H9 (cell line): Measurements from ENCODE around the gene CD300A. TPM values are rescaled to one million over a fixed set of nuclear protein-coding genes. Genes with fewer than 3 reads are reported as not detected.

Source experiments
- DNase-seq: peaks from one replicate; pipeline ENCODE4 v3.0.0-alpha.2; 2017
- H2AFZ ChIP-seq: one replicate; pipeline ENCODE4 v1.6.1; 2013; ENCODE audit warnings: mild to moderate bottlenecking, low read length, control low read depth, moderate library complexity
- H2AK5ac ChIP-seq: 2 replicates; pipeline ENCODE4 v1.6.1; 2013; ENCODE audit warnings: low read length, control low read depth, mixed read lengths; ENCODE audit not compliant: insufficient read length
- H2BK120ac ChIP-seq: one replicate; pipeline ENCODE4 v1.6.1; 2013; ENCODE audit warnings: low read depth, mild to moderate bottlenecking, low read length, control low read depth, inconsistent platforms; ENCODE audit not compliant: poor library complexity, severe bottlenecking
- H2BK12ac ChIP-seq: 2 replicates; pipeline ENCODE4 v1.6.1; 2013; ENCODE audit warnings: low read length, control low read depth, mixed read lengths, low read depth; ENCODE audit not compliant: insufficient read length
- H2BK15ac ChIP-seq: 2 replicates; pipeline ENCODE4 v1.6.1; 2013; ENCODE audit warnings: low read depth, low read length, control low read depth
- H2BK20ac ChIP-seq: one replicate; pipeline ENCODE4 v1.6.1; 2013; ENCODE audit warnings: low read depth, mild to moderate bottlenecking, low read length, control low read depth, inconsistent platforms; ENCODE audit not compliant: poor library complexity, severe bottlenecking
- H2BK5ac ChIP-seq: 2 replicates; pipeline ENCODE4 v1.6.1; 2013; ENCODE audit warnings: low read length, control low read depth, mixed read lengths; ENCODE audit not compliant: insufficient read length
- H3K14ac ChIP-seq: 2 replicates; pipeline ENCODE4 v1.6.1; 2013; ENCODE audit warnings: low read length, control low read depth; ENCODE audit not compliant: insufficient read depth
- H3K18ac ChIP-seq: 2 replicates; pipeline ENCODE4 v1.6.1; 2013; ENCODE audit warnings: low read depth, mild to moderate bottlenecking, mixed read lengths, low read length, control low read depth; ENCODE audit not compliant: insufficient read length
- H3K23ac ChIP-seq: 2 replicates; pipeline ENCODE4 v1.6.1; 2013; ENCODE audit warnings: low read length, control low read depth, mixed read lengths, low read depth; ENCODE audit not compliant: insufficient read length
- H3K23me2 ChIP-seq: 2 replicates; pipeline ENCODE4 v1.6.1; 2013; ENCODE audit warnings: low read depth, mild to moderate bottlenecking, mixed read lengths, low read length, control low read depth; ENCODE audit not compliant: insufficient read length, poor library complexity, severe bottlenecking
- H3K27ac ChIP-seq: 2 replicates; pipeline ENCODE4 v1.5.1; 2013; ENCODE audit warnings: low read length, control low read depth, mixed read lengths, low read depth; ENCODE audit not compliant: insufficient read length
- H3K27me3 ChIP-seq: 2 replicates; pipeline ENCODE4 v1.6.1; 2013; ENCODE audit warnings: low read length, control low read depth, inconsistent platforms; ENCODE audit not compliant: insufficient read depth
- H3K4ac ChIP-seq: 2 replicates; pipeline ENCODE4 v1.6.1; 2013; ENCODE audit warnings: low read depth, mild to moderate bottlenecking, control low read depth, inconsistent platforms, low read length, moderate library complexity
- H3K4me1 ChIP-seq: 2 replicates; pipeline ENCODE4 v1.6.1; 2013; ENCODE audit warnings: low read length, control low read depth, inconsistent platforms; ENCODE audit not compliant: insufficient read depth
- H3K4me2 ChIP-seq: 2 replicates; pipeline ENCODE4 v1.6.1; 2013; ENCODE audit warnings: low read length, control low read depth, mixed read lengths; ENCODE audit not compliant: insufficient read length, insufficient read depth
- H3K56ac ChIP-seq: 2 replicates; pipeline ENCODE4 v1.6.1; 2013; ENCODE audit warnings: low read depth, mild to moderate bottlenecking, mixed read lengths, low read length, control low read depth; ENCODE audit not compliant: insufficient read length
- H3K79me1 ChIP-seq: 2 replicates; pipeline ENCODE4 v1.6.1; 2013; ENCODE audit warnings: low read depth, mild to moderate bottlenecking, moderate library complexity, low read length, control low read depth, inconsistent platforms; ENCODE audit not compliant: insufficient read depth, poor library complexity, severe bottlenecking
- H3K79me2 ChIP-seq: 2 replicates; pipeline ENCODE4 v1.6.1; 2013; ENCODE audit warnings: low read length, control low read depth, inconsistent platforms; ENCODE audit not compliant: insufficient read depth
- H3K9ac ChIP-seq: 2 replicates; pipeline ENCODE4 v1.6.1; 2013; ENCODE audit warnings: low read length, control low read depth, mixed read lengths; ENCODE audit not compliant: insufficient read length; ENCODE audit errors: extremely low read depth
- H3K9me3 ChIP-seq: one replicate; pipeline ENCODE4 v1.6.1; 2013; ENCODE audit warnings: low read depth, low read length, inconsistent platforms; ENCODE audit not compliant: control insufficient read depth
- H3T11ph ChIP-seq: one replicate; pipeline ENCODE4 v1.6.1; 2013; ENCODE audit warnings: mild to moderate bottlenecking, low read length, control low read depth, inconsistent platforms
- H4K20me1 ChIP-seq: one replicate; pipeline ENCODE4 v1.6.1; 2013; ENCODE audit not compliant: control insufficient read depth, insufficient read length, insufficient read depth
- H4K5ac ChIP-seq: 2 replicates; pipeline ENCODE4 v1.6.1; 2013; ENCODE audit warnings: low read depth, mild to moderate bottlenecking, mixed read lengths, low read length, control low read depth; ENCODE audit not compliant: insufficient read length
- H4K8ac ChIP-seq: replicated peaks from 2 replicates; pipeline ENCODE4 v1.6.1; 2013; ENCODE audit warnings: low read length, control low read depth, mixed read lengths, low read depth; ENCODE audit not compliant: insufficient read length
- H4K91ac ChIP-seq: 2 replicates; pipeline ENCODE4 v1.6.1; 2013; ENCODE audit warnings: low read depth, mild to moderate bottlenecking, moderate library complexity, mixed read lengths, low read length, control low read depth; ENCODE audit not compliant: insufficient read length
- H3K27ac Mint-ChIP-seq, 3 experiments: 2 replicates in 2 of 3; 3 replicates in 1 of 3; pipeline ENCODE4 v1.8.0; 2020 to 2021; ENCODE audit warnings: mixed read lengths in 3 of 3, mild to moderate bottlenecking in 1 of 3, moderate library complexity in 1 of 3
- H3K27me3 Mint-ChIP-seq: 2 replicates; pipeline ENCODE4 v1.8.0; 2021; ENCODE audit warnings: low read depth, mild to moderate bottlenecking, moderate library complexity, mixed read lengths
- H3K36me3 Mint-ChIP-seq, 3 experiments: 2 replicates in 2 of 3; 3 replicates in 1 of 3; pipeline ENCODE4 v1.8.0; 2020 to 2021; ENCODE audit warnings: low read depth in 3 of 3, mixed read lengths in 3 of 3; ENCODE audit not compliant: insufficient read depth in 1 of 3
- H3K4me1 Mint-ChIP-seq, 2 experiments: 2 replicates each; pipeline ENCODE4 v1.8.0; 2020; ENCODE audit warnings: mixed read lengths in 2 of 2
- H3K4me3 Mint-ChIP-seq, 2 experiments: 2 replicates in 1 of 2; 3 replicates in 1 of 2; pipeline ENCODE4 v1.8.0; 2020 to 2021; ENCODE audit warnings: mild to moderate bottlenecking in 2 of 2, mixed read lengths in 2 of 2, moderate library complexity in 1 of 2
- H3K9me3 Mint-ChIP-seq, 2 experiments: 2 replicates in 1 of 2; 3 replicates in 1 of 2; pipeline ENCODE4 v1.8.0; 2020; ENCODE audit warnings: mild to moderate bottlenecking in 2 of 2, mixed read lengths in 2 of 2, moderate library complexity in 1 of 2
- WGBS: extraction: QIAGEN DNeasy Blood & Tissue Kit; methylation state at CpG from one replicate; pipeline ENCODE4 v1.1.7; 2013; ENCODE audit warnings: missing lambda C conversion rate, low lambda C conversion rate, mixed read lengths; ENCODE audit not compliant: insufficient read length; ENCODE audit errors: extremely low coverage; 5-methylcytosine and 5-hydroxymethylcytosine counted together
- total RNA-seq: library from RNA; stranded (reverse); gene quantifications from 2 replicates; pipeline ENCODE4 v1.2.1, GENCODE V29; 2021
- TF ChIP-seq, protein P1 (sequence below): fragments of 200-600 bp; sonication (generic); conservative IDR thresholded peaks from 3 replicates; pipeline ENCODE4 v1.8.0; 2021; ENCODE audit warnings: antibody characterized with exemption, mild to moderate bottlenecking

The CD300A gene
- total RNA-seq, 1 experiment from 2014 or later: not detected

DNA sequence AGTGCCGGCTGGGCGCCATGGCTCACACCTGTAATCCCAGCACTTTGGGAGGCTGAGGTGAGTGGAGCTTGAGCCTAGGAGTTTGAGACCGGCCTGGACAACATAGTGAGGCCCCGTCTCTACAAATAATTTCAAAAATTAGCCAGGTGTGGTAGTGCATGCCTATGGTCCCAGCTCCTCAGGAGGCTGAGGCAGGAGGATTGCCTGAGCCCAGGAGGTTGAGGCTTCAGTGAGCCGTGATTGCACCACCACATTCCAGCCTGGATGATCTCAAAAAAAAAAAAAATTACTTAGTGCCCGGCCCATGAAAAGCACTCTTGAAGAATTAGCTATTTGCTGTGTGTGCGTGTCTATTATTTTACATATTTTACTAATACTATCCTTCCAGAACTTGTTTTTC lies 24.9 kb upstream of the CD300A start:
- no peaks in the 10 kb centered on the region for H4K20me1 ChIP-seq

More for the DNA sequence above, 24.9 kb upstream of the CD300A start:
- Histone ChIP-seq H3K4ac (no peak overlapping the region), H2BK15ac (no peak overlapping the region), H3T11ph (no peak overlapping the region), H3K14ac (no peak overlapping the region), H3K4me2 (no peak overlapping the region), H4K8ac (no peak overlapping the region), H3K4me1 (no peaks in the 10 kb centered on the region; the same call in 1 of the 2 replicates), H2BK12ac (no peak overlapping the region), H3K27me3 (no peaks in the 10 kb centered on the region), H3K56ac (no peak overlapping the region), H2AK5ac (no peak overlapping the region), H3K23me2 (no peaks in the 10 kb centered on the region), H2BK20ac (no peak overlapping the region), H2AFZ (no peak overlapping the region), H2BK5ac (no peak overlapping the region), H4K91ac (no peak overlapping the region), H3K79me1 (no peaks in the 10 kb centered on the region), H3K79me2 (no peaks in the 10 kb centered on the region), H3K27ac (no peak overlapping the region), H2BK120ac (no peak overlapping the region), H3K23ac (no peak overlapping the region), H4K5ac (no peak overlapping the region), H3K18ac (no peak overlapping the region), H3K9ac (no peak overlapping the region), H3K9me3 (no peaks in the 10 kb centered on the region)
- DNase-seq: no peak
- peaks cover 4 to 26% (median 6%) of the 10 kb centered on the region in 3 experiments; a peak in 6 of 7 replicates for H3K36me3 Mint-ChIP-seq
- H3K27me3 Mint-ChIP-seq: peaks cover 4% of the 10 kb centered on the region
- WGBS: no CpG with 5 or more reads among the region's 7 CpGs
- H3K27ac Mint-ChIP-seq: no peak overlapping the region
- H3K4me3 Mint-ChIP-seq: no peak overlapping the region
- H3K4me1 Mint-ChIP-seq: peaks cover 18 to 33% of the 10 kb centered on the region in 2 experiments
- peaks cover 4 to 6% of the 10 kb centered on the region in 2 experiments; a peak in 4 of 5 replicates for H3K9me3 Mint-ChIP-seq
- TF ChIP-seq, protein P1, sequence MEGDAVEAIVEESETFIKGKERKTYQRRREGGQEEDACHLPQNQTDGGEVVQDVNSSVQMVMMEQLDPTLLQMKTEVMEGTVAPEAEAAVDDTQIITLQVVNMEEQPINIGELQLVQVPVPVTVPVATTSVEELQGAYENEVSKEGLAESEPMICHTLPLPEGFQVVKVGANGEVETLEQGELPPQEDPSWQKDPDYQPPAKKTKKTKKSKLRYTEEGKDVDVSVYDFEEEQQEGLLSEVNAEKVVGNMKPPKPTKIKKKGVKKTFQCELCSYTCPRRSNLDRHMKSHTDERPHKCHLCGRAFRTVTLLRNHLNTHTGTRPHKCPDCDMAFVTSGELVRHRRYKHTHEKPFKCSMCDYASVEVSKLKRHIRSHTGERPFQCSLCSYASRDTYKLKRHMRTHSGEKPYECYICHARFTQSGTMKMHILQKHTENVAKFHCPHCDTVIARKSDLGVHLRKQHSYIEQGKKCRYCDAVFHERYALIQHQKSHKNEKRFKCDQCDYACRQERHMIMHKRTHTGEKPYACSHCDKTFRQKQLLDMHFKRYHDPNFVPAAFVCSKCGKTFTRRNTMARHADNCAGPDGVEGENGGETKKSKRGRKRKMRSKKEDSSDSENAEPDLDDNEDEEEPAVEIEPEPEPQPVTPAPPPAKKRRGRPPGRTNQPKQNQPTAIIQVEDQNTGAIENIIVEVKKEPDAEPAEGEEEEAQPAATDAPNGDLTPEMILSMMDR: no peak
